HG02870 (cell line): Measurements from ENCODE around the gene CNN1.

ENCODE experiments used
- ATAC-seq: cut with Tn5 transposase; IDR thresholded peaks from one replicate; pipeline ENCODE4 v1.9.1; 2021; ENCODE audit warnings: mild to moderate bottlenecking, moderate library complexity; ENCODE audit not compliant: unreplicated experiment

CNN1 gene

DNA sequence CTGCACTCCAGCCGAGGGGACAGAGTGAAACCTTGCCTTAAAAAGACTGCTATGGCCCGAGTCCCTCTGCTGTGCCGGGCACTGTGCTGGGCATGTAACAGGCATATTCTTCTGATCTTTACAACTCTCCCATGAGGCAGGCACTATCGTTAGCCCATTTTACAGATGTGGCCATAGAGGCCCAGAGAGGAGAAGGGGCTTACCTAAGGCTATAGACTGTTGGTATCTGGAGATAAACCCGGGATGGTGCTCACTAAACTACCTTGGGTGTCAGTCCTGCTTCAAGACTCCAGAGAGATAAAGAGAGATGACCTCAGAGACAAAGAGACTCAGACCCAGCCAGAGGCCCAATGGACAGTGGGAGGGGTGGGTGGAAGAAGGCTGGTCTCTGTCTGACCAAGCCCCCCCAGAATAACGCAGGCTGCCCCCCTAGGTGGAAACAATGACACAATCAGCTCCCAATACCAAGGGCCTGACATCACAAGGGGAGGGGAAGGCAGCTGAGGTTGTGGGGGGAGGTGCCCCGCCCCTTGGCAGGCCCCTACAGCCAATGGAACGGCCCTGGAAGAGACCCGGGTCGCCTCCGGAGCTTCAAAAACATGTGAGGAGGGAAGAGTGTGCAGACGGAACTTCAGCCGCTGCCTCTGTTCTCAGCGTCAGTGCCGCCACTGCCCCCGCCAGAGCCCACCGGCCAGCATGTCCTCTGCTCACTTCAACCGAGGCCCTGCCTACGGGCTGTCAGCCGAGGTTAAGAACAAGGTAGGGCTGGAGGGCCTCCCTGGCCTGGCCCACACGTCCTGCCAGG lies at the start of gene CNN1:
Gene CNN1, plus strand, starts transcription at position 620 of the 805 bp plus-strand sequence. Its CDS starts 77 bp downstream, at position 697.
- no peak for ATAC-seq

DNA sequence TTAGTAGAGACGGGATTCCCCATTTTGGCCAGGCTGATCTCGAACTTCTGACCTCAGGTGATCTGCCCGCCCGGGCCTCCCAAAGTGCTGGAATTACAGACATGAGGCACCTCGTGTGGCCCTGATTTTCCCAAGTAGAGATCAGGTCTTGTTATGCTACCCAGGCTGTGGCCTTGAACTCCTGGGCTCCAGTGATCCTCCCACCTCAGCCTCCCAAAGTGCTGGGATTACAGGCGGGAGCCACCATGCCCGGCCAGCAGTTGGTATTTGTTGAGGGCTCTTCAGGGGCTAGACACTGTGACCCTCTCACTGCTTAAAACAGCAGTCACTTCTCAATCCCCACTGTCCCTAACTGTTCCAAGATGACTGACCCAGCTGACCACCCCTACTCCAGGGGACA lies 49.3 kb upstream of the CNN1 start:
- no peak for ATAC-seq

DNA sequence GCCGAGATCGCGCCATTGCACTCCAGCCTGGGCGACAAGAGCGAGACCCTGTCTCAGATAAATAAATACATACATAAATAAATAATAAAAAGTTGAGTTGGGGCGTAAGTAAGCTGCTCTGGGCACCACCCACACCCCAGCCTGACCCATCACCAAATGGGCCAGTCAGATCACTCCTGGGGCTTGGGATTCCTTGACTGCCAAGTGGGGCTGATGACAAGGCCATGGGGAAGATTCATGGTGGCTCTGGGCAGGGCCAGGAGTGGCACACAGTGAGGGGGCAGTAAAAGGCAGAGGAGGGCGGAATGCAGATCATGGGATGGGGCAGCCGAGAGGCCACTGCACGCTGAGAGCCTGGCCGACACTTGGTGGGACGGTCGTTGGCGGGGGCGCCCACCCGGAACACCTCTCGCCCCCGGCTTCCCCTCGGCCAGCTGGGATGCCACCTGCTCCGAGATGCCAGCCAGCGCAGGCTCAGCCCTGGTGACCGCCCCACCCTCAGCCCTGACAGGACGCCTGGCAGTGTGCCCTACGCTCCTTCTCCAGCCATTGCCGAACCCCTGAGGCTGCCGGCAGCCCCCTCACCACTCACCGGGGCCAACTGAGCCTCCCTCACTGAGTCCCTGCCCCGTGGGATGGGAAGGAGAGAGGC lies 43.9 kb upstream of the CNN1 start:
- ATAC-seq: no peak

DNA sequence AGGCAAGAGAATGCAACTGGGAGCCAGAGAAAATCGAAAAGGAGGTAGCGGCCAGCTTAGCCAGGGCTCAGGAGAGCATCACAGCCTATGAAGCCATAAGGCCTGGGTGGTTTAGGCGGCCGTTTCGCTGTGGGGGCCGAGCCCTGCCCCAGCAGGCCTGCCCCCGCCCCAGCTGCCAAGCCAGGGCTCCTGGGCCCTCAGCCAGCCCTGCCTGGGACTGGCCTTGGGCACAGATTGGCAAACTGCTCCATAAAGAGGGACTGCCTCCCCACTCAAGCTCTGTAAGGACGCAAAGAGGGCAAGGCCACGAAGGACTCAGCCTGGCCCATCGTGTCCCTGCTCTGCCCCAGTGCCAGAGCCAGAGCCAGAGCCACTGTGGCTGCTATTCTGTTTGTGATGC lies 43.2 kb upstream of the CNN1 start:
- no peak for ATAC-seq

DNA sequence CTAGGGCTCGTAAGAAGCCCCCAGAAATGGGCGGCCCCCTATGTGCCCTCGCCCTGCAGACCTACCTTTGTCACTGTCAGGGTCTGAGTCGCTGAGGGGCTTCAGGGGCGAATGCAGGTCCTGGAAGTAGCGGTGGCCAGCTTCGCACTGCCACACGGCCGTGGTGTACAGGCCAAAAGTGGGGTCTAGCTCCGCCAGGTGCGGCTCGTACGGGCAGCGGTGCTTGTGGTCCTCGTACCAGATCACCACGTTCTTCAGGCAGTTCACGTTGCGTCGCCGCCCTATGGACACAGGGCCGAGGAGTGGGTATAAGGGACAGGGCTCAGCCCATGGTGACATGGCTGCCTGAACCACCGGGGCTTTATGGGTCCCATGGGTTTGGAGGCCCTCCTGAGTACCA lies 42.8 kb upstream of the CNN1 start:
- no peak for ATAC-seq

DNA sequence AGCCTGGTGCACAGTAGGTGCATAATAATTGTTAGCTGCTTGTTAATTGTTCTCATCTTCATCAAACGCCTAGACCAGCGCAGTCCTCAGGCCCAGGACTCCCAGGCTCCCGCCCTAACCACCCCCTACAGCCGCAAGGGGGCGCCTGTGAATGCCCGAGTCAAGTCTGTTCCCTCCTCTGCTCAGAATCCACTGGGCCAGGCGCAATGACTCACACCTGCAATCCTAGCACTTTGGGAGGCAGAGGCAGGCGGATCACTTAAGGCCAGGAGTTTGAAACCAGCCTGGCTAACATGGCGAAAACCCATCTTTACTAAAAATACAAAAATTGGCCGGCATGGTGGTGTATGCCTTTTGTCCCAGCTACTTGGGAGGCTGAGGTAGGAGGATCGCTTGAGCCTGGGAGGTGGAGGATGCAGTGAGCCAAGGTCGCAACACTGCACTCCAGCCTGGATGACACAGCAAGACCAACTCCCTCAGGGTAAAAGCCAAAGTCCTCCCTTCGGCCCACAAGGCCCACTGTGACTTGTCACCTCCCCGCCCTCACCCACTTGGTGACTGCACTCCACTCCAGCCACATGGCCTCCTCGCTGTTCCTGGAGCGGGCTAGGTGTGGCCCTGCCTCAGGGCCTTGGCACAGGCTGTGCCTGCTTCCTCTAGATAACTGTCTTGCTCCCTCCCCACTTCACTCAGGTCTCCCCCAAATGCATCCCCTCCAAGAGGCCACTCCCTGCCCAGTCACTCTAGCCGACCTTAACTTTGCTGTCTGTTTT lies 42.1 kb upstream of the CNN1 start:
- ATAC-seq: no peak

DNA sequence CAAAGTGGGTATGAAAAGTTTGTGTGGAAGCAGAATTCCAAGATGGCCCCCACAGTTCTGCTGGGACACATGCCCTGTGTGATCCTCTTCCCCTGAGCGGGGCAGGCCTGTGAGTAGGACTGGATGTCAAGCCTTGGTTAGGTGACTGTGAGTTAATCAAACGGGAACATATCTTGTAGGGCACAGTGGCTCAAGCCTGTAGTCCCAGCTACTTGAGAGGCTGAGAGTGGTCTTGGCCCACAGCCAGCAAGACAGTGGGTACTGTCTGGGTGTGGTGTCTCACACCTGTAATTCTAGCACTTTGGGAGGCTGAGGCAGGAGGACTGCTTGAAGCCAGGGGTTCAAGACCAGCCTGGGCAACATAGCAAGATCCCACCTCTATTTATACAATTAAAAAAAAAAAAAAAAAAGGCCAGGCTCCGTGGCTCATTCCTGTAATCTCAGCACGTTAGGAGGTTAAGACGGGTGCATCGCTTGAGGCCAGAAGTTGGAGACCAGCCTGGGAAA lies 39.4 kb upstream of the CNN1 start:
- no peak for ATAC-seq

DNA sequence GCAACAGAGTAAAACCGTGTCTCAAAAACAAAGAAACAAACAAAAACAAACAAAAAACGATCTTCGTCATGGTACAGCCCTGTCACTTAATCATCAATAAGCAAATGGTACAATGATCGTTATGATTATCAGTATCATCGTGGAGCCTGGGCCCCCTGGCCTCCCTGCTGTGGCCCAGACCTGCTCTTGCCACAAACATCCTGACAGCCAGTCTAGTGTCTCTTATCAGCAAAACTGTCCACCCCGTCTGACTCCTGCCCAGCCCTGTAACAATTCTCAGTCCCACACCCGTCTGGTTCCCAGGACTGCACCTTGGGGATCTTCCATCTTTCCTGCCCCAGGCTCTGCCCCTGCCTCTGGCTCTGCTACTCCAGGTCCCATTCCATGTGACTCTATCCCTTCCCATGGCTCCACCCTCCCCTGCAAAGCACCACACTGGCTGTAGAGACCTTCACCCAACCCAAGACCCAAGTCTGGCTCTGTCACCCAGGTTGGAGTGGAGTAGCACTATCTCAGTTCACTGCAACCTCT lies 38.7 kb upstream of the CNN1 start:
- ATAC-seq: no peak

DNA sequence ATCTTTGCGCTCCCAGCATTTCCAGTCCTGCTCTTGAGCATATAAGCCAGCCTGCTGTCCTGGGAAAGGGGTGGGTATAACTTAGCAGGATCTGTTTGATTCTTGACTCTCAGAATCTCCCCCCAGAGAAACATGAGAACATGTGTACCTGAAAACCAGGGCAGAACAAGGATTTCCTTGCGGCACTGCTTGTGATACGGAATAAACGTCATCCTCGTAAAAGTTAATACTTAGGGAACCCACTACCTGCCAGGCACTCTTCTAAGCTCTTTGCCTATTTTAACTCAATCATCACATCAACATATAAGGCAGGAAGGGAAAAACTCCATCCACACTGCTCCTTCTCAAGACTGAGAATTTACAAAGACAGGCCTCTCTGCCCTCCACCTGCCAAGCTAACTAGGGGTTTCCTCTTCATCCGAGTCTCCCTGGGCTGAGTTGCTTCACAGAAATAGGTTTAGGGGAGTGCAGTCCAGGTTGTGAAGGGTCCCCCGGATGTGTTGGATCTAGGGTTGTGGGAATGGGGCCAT lies 34.1 kb upstream of the CNN1 start:
- no peak for ATAC-seq

DNA sequence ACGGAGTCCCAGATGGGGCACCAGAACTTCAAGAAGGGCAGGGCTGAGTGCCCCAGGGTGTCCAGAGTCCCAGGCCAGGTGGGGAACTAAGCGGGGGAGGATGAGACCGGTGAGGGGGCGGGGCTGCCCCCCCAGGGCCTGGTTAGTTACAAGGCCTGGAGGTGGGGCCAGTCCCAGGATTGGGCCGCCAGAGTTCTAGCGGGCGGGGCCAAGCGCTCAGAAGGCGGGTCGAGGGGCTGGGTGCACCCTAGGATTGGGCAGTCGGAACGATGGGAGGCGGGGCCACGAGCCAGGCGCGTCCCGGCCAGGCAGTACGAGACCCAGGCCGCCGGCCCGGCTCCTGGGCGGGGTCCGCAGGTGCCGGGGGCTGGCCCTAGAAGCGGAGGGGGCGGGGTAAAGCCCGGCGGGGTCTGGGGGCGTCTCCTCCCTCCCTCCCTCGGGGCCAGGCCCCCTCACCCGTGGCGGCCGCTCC lies 33.6 kb upstream of the CNN1 start:
- peak; percentile 84 for ATAC-seq

DNA sequence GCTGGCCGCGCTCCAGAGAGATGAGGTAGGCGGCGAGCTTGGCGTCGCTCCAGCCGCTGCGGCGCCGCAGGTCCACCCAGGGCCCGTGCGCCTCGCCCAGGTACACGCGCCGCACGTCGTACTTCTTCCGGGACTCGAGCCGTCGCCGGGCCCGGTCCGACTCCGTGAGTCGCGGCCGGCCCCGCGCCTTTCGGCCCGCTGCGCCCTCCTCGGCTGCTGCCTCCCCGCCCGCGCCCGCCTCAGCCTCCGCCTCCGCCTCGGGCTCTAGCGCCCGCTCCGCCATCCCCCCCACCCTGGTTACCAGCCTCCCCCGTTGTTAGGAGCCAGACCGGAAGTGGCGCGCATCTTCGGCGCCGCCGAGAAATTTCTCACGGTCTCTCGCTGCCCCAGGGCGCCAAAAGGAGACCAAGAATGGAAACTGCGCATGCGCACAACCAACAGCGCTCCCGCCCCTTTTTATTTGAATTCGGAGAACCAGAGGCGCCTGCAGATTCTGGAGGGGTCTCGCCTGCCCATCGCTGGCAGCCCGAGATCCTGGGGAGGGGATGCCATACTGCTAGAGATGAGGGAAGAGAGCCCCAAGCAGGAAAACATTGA lies 33.0 kb upstream of the CNN1 start, which contains the start of gene ZNF653:
Gene ZNF653, minus strand, starts transcription at position 336 of the 597 bp plus-strand sequence. Its CDS starts 53 bp downstream, at position 283.
- ATAC-seq: peak; percentile 52

DNA sequence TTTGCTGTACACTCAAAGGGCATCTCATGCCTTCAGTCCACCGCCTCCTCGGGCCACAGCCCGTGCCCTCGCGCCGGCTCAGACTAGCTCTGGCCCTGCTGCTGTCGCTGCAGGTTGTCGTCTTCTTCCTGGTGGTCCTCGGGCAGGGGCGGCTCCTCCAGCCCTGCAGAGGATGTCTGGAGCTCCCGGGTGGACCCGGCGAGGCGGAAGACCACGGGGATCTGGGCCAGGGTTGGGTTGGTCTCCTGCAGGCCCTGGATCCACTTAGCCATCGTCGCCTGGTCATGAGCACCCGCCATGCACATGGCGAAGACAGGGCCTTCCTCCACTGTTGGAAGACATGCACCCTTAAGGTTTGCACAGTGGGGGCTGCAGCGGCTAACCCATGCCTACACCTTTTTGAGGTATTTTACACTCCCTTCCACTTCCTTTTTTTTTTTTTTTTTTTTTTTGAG lies 32.5 kb upstream of the CNN1 start:
- ATAC-seq: peak; percentile 28

DNA sequence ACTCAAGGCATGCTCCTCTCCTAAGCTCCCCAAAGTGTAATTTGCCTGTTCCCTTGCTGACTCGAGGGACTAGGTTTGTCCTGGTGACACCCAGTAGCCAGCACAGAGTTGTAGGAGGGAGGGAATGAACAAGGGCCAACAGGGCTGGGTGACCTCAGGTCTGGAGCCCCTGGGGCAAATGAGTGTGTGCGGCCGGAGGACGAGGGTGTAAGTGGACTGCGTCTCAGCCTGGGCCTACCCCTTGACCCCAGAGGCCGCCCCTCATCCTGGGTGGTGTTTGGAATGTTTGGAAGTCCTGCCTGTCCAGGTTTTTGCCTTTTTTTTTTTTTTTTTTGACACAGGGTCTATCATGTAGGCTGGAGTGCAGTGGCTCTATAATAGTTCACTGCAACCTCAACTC lies 31.7 kb upstream of the CNN1 start:
- no peak for ATAC-seq

DNA sequence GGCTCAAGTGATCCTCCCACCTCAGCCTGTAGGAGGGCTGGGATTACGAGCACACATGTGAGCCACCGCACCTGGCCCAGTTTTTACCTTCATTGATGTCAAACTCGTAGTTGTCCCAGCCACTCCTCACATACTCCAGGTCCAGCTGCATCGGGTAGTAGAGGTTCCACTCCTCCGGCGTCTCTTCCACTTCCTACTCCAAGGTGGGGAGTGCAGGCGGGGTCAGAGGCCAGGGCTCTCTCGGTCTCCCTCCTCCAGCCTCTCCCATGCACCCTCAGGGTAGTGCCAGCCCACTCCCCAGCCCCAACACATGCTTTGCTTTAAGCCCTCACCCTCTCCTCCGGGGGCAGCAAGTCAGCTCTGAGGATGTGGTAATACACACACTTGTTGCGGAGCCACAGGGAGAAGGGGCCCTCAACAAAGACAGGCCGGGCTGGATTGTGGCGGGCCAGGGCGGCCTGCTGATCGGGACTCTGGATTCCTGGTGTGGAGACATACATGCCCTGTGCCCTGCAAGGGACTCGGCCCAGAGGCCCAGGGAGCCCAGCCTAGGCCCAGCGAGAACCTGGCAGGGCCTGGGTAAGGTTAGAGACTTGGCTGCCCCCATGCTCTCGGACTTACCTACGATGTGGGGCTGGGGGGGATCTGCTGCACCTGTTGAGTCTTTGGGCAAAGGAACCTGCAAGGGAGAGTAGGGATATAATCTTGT lies 31.1 kb upstream of the CNN1 start:
- no peak for ATAC-seq

DNA sequence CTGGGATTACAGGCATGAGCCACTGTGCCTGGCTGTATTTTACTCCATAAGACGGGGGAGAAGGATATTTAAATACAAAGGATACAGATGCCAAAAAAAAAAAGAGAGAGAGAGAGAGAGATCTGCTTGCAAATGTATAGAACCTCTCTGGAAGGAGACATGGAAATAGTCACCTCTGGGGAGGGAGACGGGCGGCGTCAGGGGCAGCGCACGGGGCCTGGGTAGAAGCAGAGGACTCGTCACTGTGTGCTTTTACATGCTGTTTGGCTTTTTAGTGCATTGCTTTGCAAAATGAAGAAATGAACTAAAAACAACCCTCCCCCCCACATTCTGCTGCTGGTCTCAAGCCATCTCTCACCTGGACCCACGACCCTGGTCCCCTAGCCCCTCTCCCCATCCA lies 28.2 kb upstream of the CNN1 start:
- ATAC-seq: no peak

DNA sequence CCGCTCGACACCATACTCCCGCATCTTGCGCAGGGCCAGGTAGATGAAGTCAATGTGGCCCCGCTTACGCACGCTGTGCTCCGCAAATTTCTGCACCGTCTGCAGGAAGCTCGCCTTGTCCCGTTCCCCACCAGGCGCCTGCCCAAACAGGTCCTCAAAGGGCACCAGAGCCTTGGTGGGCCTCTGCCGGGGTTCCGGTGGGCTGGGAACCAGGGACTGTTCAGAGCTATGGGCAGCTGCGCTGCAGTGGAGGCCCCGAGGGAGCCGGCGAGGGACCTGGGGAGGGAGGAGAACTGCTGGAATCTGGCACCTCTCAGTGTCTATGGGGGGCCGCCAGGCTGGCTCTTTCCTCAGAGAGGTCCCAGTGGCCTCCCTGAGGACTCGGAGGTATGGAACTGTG lies 24.7 kb upstream of the CNN1 start:
- ATAC-seq: no peak

DNA sequence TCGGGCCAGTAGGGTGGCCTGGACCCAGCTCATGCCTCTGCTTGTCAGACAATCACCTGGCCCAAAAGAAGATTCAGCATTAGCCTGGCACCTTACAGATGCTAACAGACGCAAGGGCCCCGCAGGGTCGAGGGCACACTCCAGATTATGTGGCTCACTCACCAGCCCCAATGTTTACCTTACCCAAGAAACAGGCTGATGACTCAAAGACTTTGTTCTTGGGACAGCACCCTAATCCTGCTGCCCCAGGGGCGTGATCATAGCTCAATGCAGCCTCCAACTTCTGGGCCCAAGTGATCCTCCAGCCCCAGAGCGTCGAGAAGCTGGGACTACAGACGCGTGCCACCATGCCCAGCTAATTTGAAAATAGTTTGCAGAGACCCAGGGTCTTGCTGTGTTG lies 19.5 kb upstream of the CNN1 start:
- no peak for ATAC-seq

DNA sequence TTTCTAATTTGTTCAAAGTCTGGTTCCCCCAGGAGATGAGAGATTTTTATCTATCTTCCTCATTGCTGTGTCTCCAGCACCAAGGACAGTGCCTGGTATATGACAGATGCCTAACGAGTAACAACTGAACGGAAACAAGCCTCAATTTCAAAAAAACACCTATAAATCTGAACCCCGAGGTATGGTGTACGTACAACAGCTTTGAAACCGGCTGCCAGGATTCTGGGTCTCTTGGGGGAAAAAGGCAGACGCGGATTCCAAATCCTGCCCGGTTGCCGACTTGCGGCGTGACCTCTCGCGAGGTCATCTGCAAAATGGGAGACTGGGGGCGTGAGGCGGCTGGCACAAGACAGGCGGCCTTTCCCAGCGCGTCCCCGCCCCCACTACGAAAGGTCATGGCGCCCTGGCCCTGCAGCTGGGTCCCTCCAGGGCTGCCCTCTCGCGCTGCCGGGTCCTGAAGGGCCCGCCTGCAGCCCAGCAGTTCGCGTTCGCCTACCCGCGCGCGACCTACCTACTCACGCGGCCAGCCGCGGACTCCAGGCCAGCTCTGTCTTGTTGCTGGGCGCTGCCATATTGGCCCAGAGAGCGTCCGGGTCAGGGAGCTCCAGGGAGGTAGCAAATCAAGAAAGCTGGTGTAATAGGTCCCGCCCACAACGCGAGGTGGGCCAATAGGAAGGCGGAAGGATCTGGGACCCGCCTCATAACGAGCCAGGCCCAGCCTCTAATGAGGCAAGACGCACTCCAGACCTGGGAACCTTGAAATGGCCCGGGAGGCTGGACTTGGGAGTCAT lies 9.9 kb upstream of the CNN1 start, which contains the start of gene ECSIT:
Gene ECSIT, minus strand, starts transcription at position 584 of the 791 bp plus-strand sequence. CDS start 9,964 bp downstream, outside the sequence.
- ATAC-seq: peak; percentile 96

DNA sequence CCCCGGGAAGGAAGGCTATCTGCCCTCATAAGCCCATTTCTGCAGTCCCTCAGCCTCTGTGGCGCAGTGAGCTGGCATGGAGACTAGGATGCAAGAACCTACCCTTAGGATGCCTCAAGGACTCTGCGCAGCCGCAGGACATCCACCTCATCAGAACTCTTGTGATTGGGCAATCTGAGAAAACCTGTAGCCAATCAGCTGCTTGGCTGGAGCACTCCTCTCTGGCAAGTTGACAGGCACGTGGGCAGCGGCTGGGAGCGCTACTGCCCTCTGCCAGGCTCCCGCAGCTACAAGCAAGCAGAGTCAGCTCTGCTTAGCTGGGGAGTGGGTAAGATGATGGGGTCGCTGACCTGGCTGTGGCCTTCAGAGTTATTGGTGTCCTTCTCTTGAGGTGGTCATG lies 8.2 kb upstream of the CNN1 start:
- ATAC-seq: no peak
